Neural cell (in vitro differentiated cells): ENCODE results near the gene ZNF580. TPM values are rescaled to one million over a fixed set of nuclear protein-coding genes. Genes with fewer than 3 reads are reported as not detected.

ENCODE experiments used
- H2AFZ ChIP-seq: fragments of 200-600, 300-800 bp; sonication (generic), shearing (Covaris generic); 2 replicates; pipeline ENCODE4 v1.6.0; 2014; ENCODE audit warnings: low read depth, mild to moderate bottlenecking, antibody characterized with exemption, low read length, moderate library complexity
- H3F3A ChIP-seq: fragments of 200-600 bp; shearing (Covaris generic); 2 replicates; pipeline ENCODE4 v1.6.1; 2016; ENCODE audit warnings: mild to moderate bottlenecking, moderate library complexity, mixed read lengths, antibody characterized with exemption, low read length; ENCODE audit not compliant: insufficient read depth, poor library complexity, severe bottlenecking
- H3K27ac ChIP-seq: fragments of 200-600, 300-800 bp; sonication (generic), shearing (Covaris generic); 2 replicates; pipeline ENCODE4 v1.5.1; 2014; ENCODE audit warnings: mild to moderate bottlenecking, low read length, moderate library complexity
- H3K27me3 ChIP-seq: fragments of 300-800, 200-600 bp; sonication (generic), shearing (Covaris generic); 2 replicates; pipeline ENCODE4 v1.6.0; 2014; ENCODE audit warnings: mild to moderate bottlenecking, low read depth, low read length, moderate library complexity; ENCODE audit not compliant: insufficient read depth
- H3K36me3 ChIP-seq: fragments of 300-800, 200-600 bp; sonication (generic), shearing (Covaris generic); 2 replicates; pipeline ENCODE4 v1.5.1; 2014; ENCODE audit warnings: mild to moderate bottlenecking, antibody characterized with exemption, low read length, moderate library complexity; ENCODE audit not compliant: insufficient read depth
- H3K4me2 ChIP-seq: fragments of 300-800, 200-600 bp; sonication (generic), shearing (Covaris generic); 2 replicates; pipeline ENCODE4 v1.6.0; 2014; ENCODE audit warnings: mild to moderate bottlenecking, low read length
- H3K4me3 ChIP-seq: fragments of 300-800, 200-600 bp; sonication (generic), shearing (Covaris generic); 2 replicates; pipeline ENCODE4 v1.5.1; 2014; ENCODE audit warnings: mild to moderate bottlenecking, low read length, moderate library complexity
- H3K79me2 ChIP-seq: fragments of 200-600 bp; shearing (Covaris generic); replicated peaks from 2 replicates; pipeline ENCODE4 v1.6.0; 2014; ENCODE audit warnings: mild to moderate bottlenecking, low read length, moderate library complexity; ENCODE audit not compliant: insufficient read depth
- H3K9ac ChIP-seq: fragments of 300-800, 200-600 bp; sonication (generic), shearing (Covaris generic); 2 replicates; pipeline ENCODE4 v1.6.1; 2016; ENCODE audit warnings: mild to moderate bottlenecking, low read length, mixed read lengths
- H3K9me2 ChIP-seq: fragments of 200-600 bp; shearing (Covaris generic); 2 replicates; pipeline ENCODE4 v1.6.1; 2016; ENCODE audit warnings: mild to moderate bottlenecking, low read length, mixed read lengths; ENCODE audit not compliant: insufficient read depth
- H3K9me3 ChIP-seq: fragments of 200-600, 300-800 bp; sonication (generic), shearing (Covaris generic); 2 replicates; pipeline ENCODE4 v1.6.1; 2016; ENCODE audit warnings: mild to moderate bottlenecking, mixed run types, low read length, moderate library complexity, mixed read lengths
- H4K20me1 ChIP-seq: fragments of 200-600 bp; shearing (Covaris generic); 2 replicates; pipeline ENCODE4 v1.6.1; 2016; ENCODE audit warnings: mild to moderate bottlenecking, mixed run types; ENCODE audit not compliant: insufficient read depth
- EP300 ChIP-seq: fragments of 450-650 bp; conservative IDR thresholded peaks from 2 replicates; pipeline ENCODE4 v1.6.1; 2014; ENCODE audit warnings: antibody characterized with exemption, mild to moderate bottlenecking, moderate library complexity; ENCODE audit not compliant: poor library complexity, severe bottlenecking
- EZH2 ChIP-seq: fragments of 200-600, 300-800 bp; shearing (Covaris generic), sonication (generic); IDR thresholded peaks from 2 replicates; pipeline ENCODE4 v1.6.1; 2014; ENCODE audit warnings: antibody characterized with exemption, low read length, borderline replicate concordance, mild to moderate bottlenecking; ENCODE audit not compliant: insufficient read depth, poor library complexity, severe bottlenecking
- MXI1 ChIP-seq: fragments of 450-650 bp; conservative IDR thresholded peaks from 2 replicates; pipeline ENCODE4 v1.6.1; 2014; ENCODE audit warnings: antibody characterized with exemption, mild to moderate bottlenecking; ENCODE audit not compliant: poor library complexity, severe bottlenecking
- POLR2AphosphoS5 ChIP-seq: IDR thresholded peaks from 2 replicates; pipeline ENCODE4 v1.6.1; 2012
- RAD21 ChIP-seq: fragments of 450-650 bp; conservative IDR thresholded peaks from 2 replicates; pipeline ENCODE4 v1.6.1; 2014; ENCODE audit warnings: antibody characterized with exemption, mild to moderate bottlenecking, moderate library complexity
- SMC3 ChIP-seq: fragments of 450-650 bp; conservative IDR thresholded peaks from 2 replicates; pipeline ENCODE4 v1.6.1; 2014; ENCODE audit warnings: antibody characterized with exemption, mild to moderate bottlenecking, moderate library complexity; ENCODE audit not compliant: poor library complexity
- TAF1 ChIP-seq: IDR thresholded peaks from 2 replicates; pipeline ENCODE4 v1.6.1; 2012; ENCODE audit warnings: low read depth
- polyA plus RNA-seq: library from polyadenylated mRNA; depleted of rRNA; stranded (reverse); fragments of >200 nt; gene quantifications from 2 replicates; pipeline ENCODE4 v1.2.3, GENCODE V29; 2014
- TF ChIP-seq, protein P1 (sequence below): IDR thresholded peaks from 2 replicates; pipeline ENCODE4 v1.6.1; 2012; ENCODE audit warnings: borderline replicate concordance
- TF ChIP-seq, protein P2 (sequence below): fragments of 450-650 bp; IDR thresholded peaks from 2 replicates; pipeline ENCODE4 v1.5.1; 2014; ENCODE audit warnings: antibody characterized with exemption, mild to moderate bottlenecking, moderate library complexity; ENCODE audit not compliant: poor library complexity, severe bottlenecking

The ZNF580 gene
- polyA plus RNA-seq, 1 donor from 2014 or later: 11.7 TPM

DNA sequence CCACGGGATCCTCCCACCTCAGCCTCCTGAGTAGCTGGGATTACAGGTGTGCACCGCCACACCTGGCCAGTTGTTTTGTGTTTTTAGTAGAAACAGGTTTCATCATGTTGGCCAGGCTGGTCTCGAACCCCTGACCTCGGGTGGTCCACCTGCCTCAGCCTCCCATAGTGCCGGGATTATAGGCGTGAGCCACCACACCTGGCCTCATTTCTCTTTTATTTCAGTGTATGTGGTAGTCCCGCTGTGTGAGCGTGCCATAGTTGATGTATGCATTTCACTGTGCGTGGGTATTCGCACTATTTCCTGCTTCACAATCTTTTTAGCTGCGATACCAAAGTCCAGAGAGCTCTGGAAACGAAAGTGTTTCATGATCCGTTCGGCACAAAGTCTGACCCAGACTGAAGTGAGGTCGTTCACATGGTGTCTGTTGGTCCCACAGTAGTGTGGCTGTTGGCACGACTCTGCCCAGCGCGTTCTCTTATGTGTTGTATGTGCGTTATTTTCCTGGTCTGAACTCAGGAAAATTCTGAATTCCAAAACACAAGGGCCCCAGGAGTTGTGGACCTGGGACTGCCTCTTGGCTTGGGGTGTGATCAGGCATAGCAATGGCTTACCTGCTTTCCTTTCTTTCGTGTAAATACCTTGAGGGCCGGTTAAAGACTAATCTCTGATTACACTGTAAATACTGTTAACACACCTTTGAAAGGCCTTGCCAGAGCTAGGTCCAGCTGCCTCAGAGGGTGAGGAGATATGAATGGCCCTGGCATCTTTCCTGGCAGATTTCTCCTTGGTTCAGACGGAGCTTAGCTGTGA lies 42.9 kb downstream of the ZNF580 start:
- Histone ChIP-seq H4K20me1 (no peaks in the 10 kb centered on the region), H3K9me2 (no peaks in the 10 kb centered on the region), H3K36me3 (peaks cover 8% of the 10 kb centered on the region), H3F3A (no peaks in the 10 kb centered on the region), H2AFZ (no peak overlapping the region), H3K4me2 (no peak overlapping the region), H3K4me3 (no peak overlapping the region), H3K27me3 (no peaks in the 10 kb centered on the region), H3K9ac (no peak overlapping the region), H3K9me3 (no peaks in the 10 kb centered on the region), H3K27ac (no peak overlapping the region), H3K79me2 (peaks cover 19% of the 10 kb centered on the region)
- TF ChIP-seq RAD21 (no peak), EP300 (no peak), SMC3 (no peak), TAF1 (no peak), MXI1 (no peak), POLR2AphosphoS5 (no peak), EZH2 (no peak)
- TF ChIP-seq, protein P1, sequence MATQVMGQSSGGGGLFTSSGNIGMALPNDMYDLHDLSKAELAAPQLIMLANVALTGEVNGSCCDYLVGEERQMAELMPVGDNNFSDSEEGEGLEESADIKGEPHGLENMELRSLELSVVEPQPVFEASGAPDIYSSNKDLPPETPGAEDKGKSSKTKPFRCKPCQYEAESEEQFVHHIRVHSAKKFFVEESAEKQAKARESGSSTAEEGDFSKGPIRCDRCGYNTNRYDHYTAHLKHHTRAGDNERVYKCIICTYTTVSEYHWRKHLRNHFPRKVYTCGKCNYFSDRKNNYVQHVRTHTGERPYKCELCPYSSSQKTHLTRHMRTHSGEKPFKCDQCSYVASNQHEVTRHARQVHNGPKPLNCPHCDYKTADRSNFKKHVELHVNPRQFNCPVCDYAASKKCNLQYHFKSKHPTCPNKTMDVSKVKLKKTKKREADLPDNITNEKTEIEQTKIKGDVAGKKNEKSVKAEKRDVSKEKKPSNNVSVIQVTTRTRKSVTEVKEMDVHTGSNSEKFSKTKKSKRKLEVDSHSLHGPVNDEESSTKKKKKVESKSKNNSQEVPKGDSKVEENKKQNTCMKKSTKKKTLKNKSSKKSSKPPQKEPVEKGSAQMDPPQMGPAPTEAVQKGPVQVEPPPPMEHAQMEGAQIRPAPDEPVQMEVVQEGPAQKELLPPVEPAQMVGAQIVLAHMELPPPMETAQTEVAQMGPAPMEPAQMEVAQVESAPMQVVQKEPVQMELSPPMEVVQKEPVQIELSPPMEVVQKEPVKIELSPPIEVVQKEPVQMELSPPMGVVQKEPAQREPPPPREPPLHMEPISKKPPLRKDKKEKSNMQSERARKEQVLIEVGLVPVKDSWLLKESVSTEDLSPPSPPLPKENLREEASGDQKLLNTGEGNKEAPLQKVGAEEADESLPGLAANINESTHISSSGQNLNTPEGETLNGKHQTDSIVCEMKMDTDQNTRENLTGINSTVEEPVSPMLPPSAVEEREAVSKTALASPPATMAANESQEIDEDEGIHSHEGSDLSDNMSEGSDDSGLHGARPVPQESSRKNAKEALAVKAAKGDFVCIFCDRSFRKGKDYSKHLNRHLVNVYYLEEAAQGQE: no peak
- TF ChIP-seq, protein P2, sequence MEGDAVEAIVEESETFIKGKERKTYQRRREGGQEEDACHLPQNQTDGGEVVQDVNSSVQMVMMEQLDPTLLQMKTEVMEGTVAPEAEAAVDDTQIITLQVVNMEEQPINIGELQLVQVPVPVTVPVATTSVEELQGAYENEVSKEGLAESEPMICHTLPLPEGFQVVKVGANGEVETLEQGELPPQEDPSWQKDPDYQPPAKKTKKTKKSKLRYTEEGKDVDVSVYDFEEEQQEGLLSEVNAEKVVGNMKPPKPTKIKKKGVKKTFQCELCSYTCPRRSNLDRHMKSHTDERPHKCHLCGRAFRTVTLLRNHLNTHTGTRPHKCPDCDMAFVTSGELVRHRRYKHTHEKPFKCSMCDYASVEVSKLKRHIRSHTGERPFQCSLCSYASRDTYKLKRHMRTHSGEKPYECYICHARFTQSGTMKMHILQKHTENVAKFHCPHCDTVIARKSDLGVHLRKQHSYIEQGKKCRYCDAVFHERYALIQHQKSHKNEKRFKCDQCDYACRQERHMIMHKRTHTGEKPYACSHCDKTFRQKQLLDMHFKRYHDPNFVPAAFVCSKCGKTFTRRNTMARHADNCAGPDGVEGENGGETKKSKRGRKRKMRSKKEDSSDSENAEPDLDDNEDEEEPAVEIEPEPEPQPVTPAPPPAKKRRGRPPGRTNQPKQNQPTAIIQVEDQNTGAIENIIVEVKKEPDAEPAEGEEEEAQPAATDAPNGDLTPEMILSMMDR: no peak

GRCh38 chr19:55684946-55685681 lies 44.3 kb downstream of the ZNF580 start:
- H4K20me1 ChIP-seq: no peaks in the 10 kb centered on the region
- no peaks in the 10 kb centered on the region for H3F3A ChIP-seq
- no peaks in the 10 kb centered on the region for H3K27me3 ChIP-seq
- H3K9ac ChIP-seq: no peak overlapping the region
- no peak overlapping the region for H3K27ac ChIP-seq
- H3K4me3 ChIP-seq: no peak overlapping the region
- TF ChIP-seq MXI1 (no peak), EP300 (no peak), POLR2AphosphoS5 (no peak), TAF1 (no peak), RAD21 (no peak), EZH2 (no peak), SMC3 (no peak)
- TF ChIP-seq, protein P1: no peak
- TF ChIP-seq, protein P2: no peak
- H2AFZ ChIP-seq: no peak overlapping the region
- H3K79me2 ChIP-seq: peaks cover 10% of the 10 kb centered on the region
- H3K36me3 ChIP-seq: peaks cover 8% of the 10 kb centered on the region
- no peak overlapping the region for H3K4me2 ChIP-seq
- no peaks in the 10 kb centered on the region for H3K9me3 ChIP-seq
- no peaks in the 10 kb centered on the region for H3K9me2 ChIP-seq
